Tibial nerve (tissue), 4 donors: ENCODE measurements around the gene LRRN4CL. TPM values are rescaled to one million over a fixed set of nuclear protein-coding genes. Genes with fewer than 3 reads are reported as not detected.
"Not testable (repeated sequence)": the region's sequence is repeated elsewhere in the genome, so short reads cannot be mapped to it uniquely, and the experiment has no call there.

Source experiments
- DNase-seq, 2 donors: peaks; one replicate each; pipeline ENCODE4 v3.0.0-alpha.2; 2019; ENCODE audit warnings: low spot score in 2 of 2
- H3K27ac ChIP-seq, 4 donors: fragments of 200-600 bp; sonication (generic) in 3 of 4; one replicate each; pipeline ENCODE4 v1.5.1; 2017 to 2019; ENCODE audit warnings: mild to moderate bottlenecking in 1 of 4
- H3K27me3 ChIP-seq, 2 donors: fragments of 200-600 bp; sonication (generic) in 1 of 2; one replicate each; pipeline versions ENCODE4 v1.5.1 to v1.6.0; 2017 to 2019
- H3K36me3 ChIP-seq, 3 donors: fragments of 200-600 bp; sonication (generic); one replicate each; pipeline ENCODE4 v1.5.1; 2018 to 2019
- H3K4me1 ChIP-seq, 4 donors: fragments of 200-600 bp; sonication (generic) in 3 of 4; one replicate each; pipeline ENCODE4 v1.5.1; 2017 to 2019
- H3K4me3 ChIP-seq, 4 donors: fragments of 200-600 bp; sonication (generic) in 3 of 4; one replicate each; pipeline ENCODE4 v1.5.1; 2017 to 2019; ENCODE audit warnings: mild to moderate bottlenecking in 1 of 4, moderate library complexity in 1 of 4
- H3K9me3 ChIP-seq, 4 donors: fragments of 200-600 bp; sonication (generic) in 3 of 4; one replicate each; pipeline ENCODE4 v1.5.1; 2017 to 2019
- EP300 ChIP-seq, 2 donors: sonication (generic); formaldehyde crosslinking; IDR thresholded peaks; one replicate each; pipeline ENCODE4 v1.6.1; 2017; ENCODE audit warnings: antibody characterized with exemption in 2 of 2, mild to moderate bottlenecking in 1 of 2
- POLR2A ChIP-seq, 2 donors: fragments of 450-650 bp; IDR thresholded peaks; one replicate each; pipeline ENCODE4 v1.6.1; 2017; ENCODE audit warnings: antibody characterized with exemption in 2 of 2, mild to moderate bottlenecking in 2 of 2, moderate library complexity in 2 of 2
- WGBS, 2 donors: methylation state at CpG; one replicate each; pipeline ENCODE4 v1.1.5; 2018; 5-methylcytosine and 5-hydroxymethylcytosine counted together
- total RNA-seq, 4 donors: library from RNA; depleted of rRNA; stranded (reverse); fragments of >200 nt; gene quantifications; one replicate each; pipeline ENCODE4 v1.1.0, GENCODE V29; 2016
- TF ChIP-seq, protein P1 (sequence below), 5 experiments: fragments of 200-600 bp in 3 of 5; fragments of 450-650 bp in 2 of 5; sonication (generic) in 3 of 5; IDR thresholded peaks; one replicate each; pipeline ENCODE4 v1.5.1; 2016 to 2019; ENCODE audit warnings: antibody characterized with exemption in 5 of 5, mild to moderate bottlenecking in 3 of 5, moderate library complexity in 2 of 5

Gene LRRN4CL
- total RNA-seq, 4 donors from 2014 or later: 44.6 to 64.8 (median 48.4) TPM

DNA sequence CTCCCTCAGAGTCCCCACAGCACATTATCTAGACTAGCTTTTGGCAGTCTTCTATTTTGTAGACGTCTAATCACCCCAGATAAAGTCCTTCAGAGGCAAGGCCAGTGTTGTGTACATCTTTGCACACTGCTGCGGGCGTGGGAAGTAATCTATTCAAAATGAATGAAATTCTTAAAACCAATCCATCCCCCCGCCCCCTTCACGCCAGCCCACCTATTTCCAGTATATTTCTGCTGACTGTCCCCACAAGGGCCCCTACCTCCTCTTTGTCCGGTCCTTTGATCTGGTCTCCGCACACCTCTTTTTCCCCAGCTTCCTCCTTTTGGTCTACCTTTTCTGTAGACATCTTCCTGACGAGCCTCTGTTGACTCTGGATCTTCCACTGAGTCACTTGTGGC lies 17.5 kb upstream of the LRRN4CL start:
- Histone ChIP-seq H3K4me3 (peak overlapping the region in 3 of 4 donors; percentile 66 to 86 (median 75)), H3K36me3 (peaks cover 0 to 27% (median 0%) of the 10 kb centered on the region in 3 donors), H3K27ac (peak overlapping the region; percentile 44 to 89 (median 82)), H3K27me3 (no peaks in the 10 kb centered on the region), H3K9me3 (no peaks in the 10 kb centered on the region), H3K4me1 (peaks cover 0 to 49% (median 31%) of the 10 kb centered on the region in 4 donors)
- 76 to 79% methylated on average over 8 of the region's 8 CpGs for WGBS, 2 donors
- DNase-seq: no peak
- no peak for TF ChIP-seq POLR2A (IDR thresholded peaks at IDR 0.05)
- TF ChIP-seq, protein P1, sequence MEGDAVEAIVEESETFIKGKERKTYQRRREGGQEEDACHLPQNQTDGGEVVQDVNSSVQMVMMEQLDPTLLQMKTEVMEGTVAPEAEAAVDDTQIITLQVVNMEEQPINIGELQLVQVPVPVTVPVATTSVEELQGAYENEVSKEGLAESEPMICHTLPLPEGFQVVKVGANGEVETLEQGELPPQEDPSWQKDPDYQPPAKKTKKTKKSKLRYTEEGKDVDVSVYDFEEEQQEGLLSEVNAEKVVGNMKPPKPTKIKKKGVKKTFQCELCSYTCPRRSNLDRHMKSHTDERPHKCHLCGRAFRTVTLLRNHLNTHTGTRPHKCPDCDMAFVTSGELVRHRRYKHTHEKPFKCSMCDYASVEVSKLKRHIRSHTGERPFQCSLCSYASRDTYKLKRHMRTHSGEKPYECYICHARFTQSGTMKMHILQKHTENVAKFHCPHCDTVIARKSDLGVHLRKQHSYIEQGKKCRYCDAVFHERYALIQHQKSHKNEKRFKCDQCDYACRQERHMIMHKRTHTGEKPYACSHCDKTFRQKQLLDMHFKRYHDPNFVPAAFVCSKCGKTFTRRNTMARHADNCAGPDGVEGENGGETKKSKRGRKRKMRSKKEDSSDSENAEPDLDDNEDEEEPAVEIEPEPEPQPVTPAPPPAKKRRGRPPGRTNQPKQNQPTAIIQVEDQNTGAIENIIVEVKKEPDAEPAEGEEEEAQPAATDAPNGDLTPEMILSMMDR (IDR thresholded peaks at IDR 0.05): no peak
- no peak for TF ChIP-seq EP300 (IDR thresholded peaks at IDR 0.05)

DNA sequence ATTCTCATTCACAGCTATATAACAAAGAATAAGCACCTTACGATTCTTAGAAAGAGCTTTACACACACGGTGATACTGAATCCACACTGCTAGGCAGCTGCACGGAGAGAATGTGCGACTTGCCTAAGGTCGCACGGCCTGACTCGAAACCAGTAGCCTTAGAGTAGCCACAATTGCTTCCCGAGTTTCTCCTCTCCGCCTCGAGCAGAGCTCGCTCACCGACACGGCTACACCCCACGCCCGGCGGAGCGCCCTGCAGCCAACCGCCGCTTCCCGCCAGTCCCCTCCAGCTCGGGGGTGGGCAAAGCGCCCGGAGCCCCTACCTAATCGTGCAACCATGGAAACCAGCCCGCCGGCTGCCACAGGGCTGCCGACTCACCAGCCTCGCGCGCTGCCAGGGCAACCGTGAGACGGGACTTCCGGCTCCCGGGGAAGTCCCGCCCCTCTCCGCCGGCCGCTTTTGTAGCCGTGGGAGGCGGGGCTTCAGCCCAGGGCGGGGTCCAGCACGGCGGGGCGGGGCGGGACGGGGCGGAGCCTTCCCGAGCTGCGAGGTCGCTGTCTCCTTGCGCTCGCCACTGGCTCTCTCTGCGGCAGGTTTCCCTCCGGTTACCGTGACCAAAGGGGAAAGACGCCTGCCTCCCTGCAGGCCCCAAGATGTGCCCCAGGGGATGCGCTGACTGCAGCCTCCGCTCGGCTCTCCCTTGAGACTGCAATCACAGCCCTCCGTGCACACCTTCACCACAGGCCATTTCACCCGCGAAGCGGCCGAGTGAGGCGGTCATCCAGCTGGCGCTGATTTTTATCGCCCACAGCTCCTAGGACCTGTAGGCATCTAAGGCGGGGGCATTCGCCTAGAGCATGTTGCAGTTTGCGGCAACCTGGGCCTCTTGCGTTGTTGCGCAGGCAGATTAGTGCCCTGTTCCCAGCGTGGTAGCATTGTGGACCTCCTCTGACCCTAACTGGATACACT lies 16.8 kb upstream of the LRRN4CL start:
- TF ChIP-seq EP300 (IDR thresholded peaks at IDR 0.05) (peak; percentile 68 to 75), POLR2A (IDR thresholded peaks at IDR 0.05) (peak in 1 of 2 donors; percentile 47)
- TF ChIP-seq, protein P1 (IDR thresholded peaks at IDR 0.05): no peak
- no peaks in the 10 kb centered on the region for H3K27me3 ChIP-seq
- peak overlapping the region; percentile 44 to 89 (median 82) for H3K27ac ChIP-seq
- H3K36me3 ChIP-seq: peaks cover 0 to 27% (median 0%) of the 10 kb centered on the region in 3 donors
- no peaks in the 10 kb centered on the region for H3K9me3 ChIP-seq
- DNase-seq: peak; percentile 91
- H3K4me1 ChIP-seq: peaks cover 0 to 49% (median 31%) of the 10 kb centered on the region in 4 donors
- peak overlapping the region; percentile 66 to 86 (median 78) for H3K4me3 ChIP-seq
- 5 to 6% methylated on average over 32 to 50 of the region's 73 CpGs for WGBS, 2 donors

DNA sequence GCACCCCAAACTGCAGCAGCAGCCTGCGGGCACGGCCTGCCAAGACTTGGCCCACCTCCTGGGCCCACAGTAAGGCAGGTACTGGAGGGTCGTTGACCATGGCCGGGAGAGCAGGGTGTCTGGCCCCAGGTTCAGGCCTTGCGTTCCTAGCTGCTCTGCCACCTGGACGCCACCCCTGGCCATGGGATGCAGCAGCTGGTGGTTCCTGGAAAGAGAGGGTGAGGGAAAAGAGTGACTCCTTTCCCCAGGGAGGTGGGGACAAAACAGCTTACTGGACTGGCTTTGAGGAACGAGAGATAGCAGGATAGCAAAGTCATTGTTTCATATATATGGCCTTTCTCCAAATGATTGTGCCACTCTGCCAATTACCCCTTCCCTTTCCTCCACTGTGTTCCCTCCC lies 16.1 kb upstream of the LRRN4CL start:
- no peaks in the 10 kb centered on the region for H3K27me3 ChIP-seq
- peak overlapping the region in 3 of 4 donors; percentile 77 to 89 (median 87) for H3K27ac ChIP-seq
- H3K4me1 ChIP-seq: peaks cover 0 to 46% (median 29%) of the 10 kb centered on the region in 4 donors
- peaks cover 0 to 27% (median 0%) of the 10 kb centered on the region in 3 donors for H3K36me3 ChIP-seq
- no peak for DNase-seq
- 41 to 58% methylated on average over 7 of the region's 7 CpGs for WGBS, 2 donors
- peak overlapping the region; percentile 66 to 86 (median 78) for H3K4me3 ChIP-seq
- TF ChIP-seq, protein P1 (IDR thresholded peaks at IDR 0.05): no peak
- no peak for TF ChIP-seq EP300 (IDR thresholded peaks at IDR 0.05)
- no peak for TF ChIP-seq POLR2A (IDR thresholded peaks at IDR 0.05)
- H3K9me3 ChIP-seq: no peaks in the 10 kb centered on the region

DNA sequence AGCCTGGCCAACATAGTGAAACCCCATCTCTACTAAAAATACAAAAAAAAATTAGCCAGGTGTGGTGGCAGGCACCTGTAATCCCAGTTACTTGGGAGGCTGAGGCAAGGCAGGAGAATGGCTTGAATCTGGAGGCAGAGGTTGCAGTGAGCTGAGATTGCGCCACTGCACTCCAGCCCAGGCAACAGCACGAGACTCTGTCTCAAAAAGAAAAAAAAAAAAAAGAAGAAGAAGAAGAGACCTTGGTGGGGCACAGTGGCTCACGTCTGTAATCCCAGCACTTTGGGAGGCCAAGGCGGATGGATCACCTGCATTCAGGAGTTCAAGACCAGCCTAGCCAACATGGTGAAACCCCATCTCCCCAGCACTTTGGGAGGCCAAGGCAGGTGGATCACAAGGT lies 14.6 kb upstream of the LRRN4CL start:
- DNase-seq, H3K4me3 ChIP-seq, H3K27ac ChIP-seq, H3K27me3 ChIP-seq, H3K9me3 ChIP-seq: not testable (repeated sequence)
- peaks cover 0 to 34% (median 0%) of the 10 kb centered on the region in 3 donors for H3K36me3 ChIP-seq
- peaks cover 0 to 38% (median 22%) of the 10 kb centered on the region in 4 donors for H3K4me1 ChIP-seq
- 95 to 97% methylated on average over 4 of the region's 4 CpGs for WGBS, 2 donors

DNA sequence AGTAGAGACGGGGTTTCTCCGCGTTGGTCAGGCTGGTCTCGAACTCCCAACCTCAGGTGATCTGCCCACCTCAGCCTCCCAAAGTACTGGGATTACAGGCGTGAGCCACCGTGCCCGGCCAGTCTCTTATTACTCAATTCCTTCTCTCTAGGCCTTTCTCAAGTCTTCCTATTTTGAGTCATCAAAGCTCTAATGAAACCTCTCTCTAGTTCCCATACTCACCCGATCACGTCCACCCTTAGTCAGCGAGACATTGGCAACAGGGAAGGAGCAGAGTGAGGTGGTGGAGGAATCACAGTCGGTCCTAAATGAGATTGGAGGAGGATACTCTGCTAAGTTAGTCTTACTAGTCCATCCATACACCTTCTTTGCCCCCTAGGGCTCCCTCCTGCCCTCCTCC lies 12.9 kb upstream of the LRRN4CL start:
- no peak for DNase-seq
- WGBS, 2 donors: 88 to 97% methylated on average over 11 of the region's 11 CpGs
- H3K9me3 ChIP-seq: no peaks in the 10 kb centered on the region
- peaks cover 0 to 34% (median 0%) of the 10 kb centered on the region in 3 donors for H3K36me3 ChIP-seq
- TF ChIP-seq POLR2A (IDR thresholded peaks at IDR 0.05) (no peak), EP300 (IDR thresholded peaks at IDR 0.05) (no peak)
- TF ChIP-seq, protein P1 (IDR thresholded peaks at IDR 0.05): no peak
- H3K4me1 ChIP-seq: peaks cover 0 to 21% (median 15%) of the 10 kb centered on the region in 4 donors
- H3K27me3 ChIP-seq: no peaks in the 10 kb centered on the region
- H3K27ac ChIP-seq: no peak overlapping the region
- H3K4me3 ChIP-seq: no peak overlapping the region
